IPS DF 6.9 (cell line): ENCODE results near the gene CAV3.
"Not testable (repeated sequence)": the region's sequence is repeated elsewhere in the genome, so short reads cannot be mapped to it uniquely, and the experiment has no call there.

ENCODE experiments used
- DNase-seq: peaks from one replicate; pipeline ENCODE4 v3.0.0-alpha.2; 2013; ENCODE audit warnings: low read depth, low spot score
- H3K27ac ChIP-seq: one replicate; pipeline ENCODE4 v1.5.1; 2013; ENCODE audit warnings: low read length, control low read depth
- H3K27me3 ChIP-seq: 2 replicates; pipeline ENCODE4 v1.6.1; 2013; ENCODE audit warnings: mild to moderate bottlenecking, low read length; ENCODE audit not compliant: control insufficient read depth, insufficient read depth
- H3K36me3 ChIP-seq: 2 replicates; pipeline ENCODE4 v1.6.1; 2013; ENCODE audit warnings: low read length; ENCODE audit not compliant: control insufficient read depth, insufficient read depth
- H3K4me1 ChIP-seq: 2 replicates; pipeline ENCODE4 v1.6.1; 2013; ENCODE audit warnings: low read length; ENCODE audit not compliant: control insufficient read depth, insufficient read depth
- H3K4me3 ChIP-seq: 2 replicates; pipeline ENCODE4 v1.5.1; 2013; ENCODE audit warnings: mild to moderate bottlenecking, low read length
- H3K9me3 ChIP-seq: 2 replicates; pipeline ENCODE4 v1.6.1; 2013; ENCODE audit warnings: low read length, inconsistent platforms; ENCODE audit not compliant: control insufficient read depth, insufficient read depth
- WGBS: extraction: QIAGEN DNeasy Blood & Tissue Kit; methylation state at CpG from one replicate; pipeline ENCODE4 v1.1.7; 2013; ENCODE audit warnings: mixed read lengths, missing lambda C conversion rate; ENCODE audit not compliant: insufficient read length, insufficient coverage; 5-methylcytosine and 5-hydroxymethylcytosine counted together

The CAV3 gene

DNA sequence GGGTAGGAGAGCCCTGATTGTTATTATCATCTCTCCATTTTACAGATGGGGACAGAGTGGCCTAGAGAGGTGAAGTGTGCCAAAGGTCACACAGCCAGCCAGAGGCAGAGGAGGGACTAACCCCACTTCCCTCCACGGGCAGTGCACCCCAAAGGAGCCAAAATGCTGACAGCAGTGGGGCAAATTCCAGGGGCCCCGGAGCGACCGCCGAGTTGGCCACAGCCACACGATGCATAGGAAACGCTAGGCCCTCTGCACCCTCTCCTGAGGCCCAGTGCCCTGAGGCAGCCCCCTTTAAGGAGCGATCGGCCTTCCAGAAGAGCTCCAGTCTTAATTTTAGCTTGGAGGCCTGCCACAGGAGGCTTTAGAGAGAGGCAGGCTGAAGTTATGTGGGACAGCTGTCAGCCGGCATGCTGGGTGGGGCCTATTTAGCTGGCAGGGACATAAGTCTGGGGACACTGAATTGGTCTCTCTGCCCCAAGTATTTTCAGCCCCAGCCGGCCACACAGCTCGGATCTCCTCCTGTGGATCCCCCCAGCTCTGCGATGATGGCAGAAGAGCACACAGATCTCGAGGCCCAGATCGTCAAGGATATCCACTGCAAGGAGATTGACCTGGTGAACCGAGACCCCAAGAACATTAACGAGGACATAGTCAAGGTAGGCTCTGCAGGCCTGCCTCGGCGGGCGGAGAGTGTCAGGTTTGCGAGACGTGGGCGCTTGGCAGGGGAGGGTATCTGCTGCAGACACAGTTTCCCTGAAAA lies at the start of gene CAV3:
Gene CAV3 (plus strand): TSS at position 471 of the 763 bp plus-strand sequence. CDS start 75 bp downstream, at position 546.
- H3K36me3 ChIP-seq = no peaks in the 10 kb centered on the region
- peaks cover 1% of the 10 kb centered on the region; the same call in 1 of the 2 replicates for H3K4me1 ChIP-seq
- H3K27me3 ChIP-seq = no peaks in the 10 kb centered on the region
- H3K27ac ChIP-seq = no peak within 1 kb of the TSS
- no peaks in the 10 kb centered on the region for H3K9me3 ChIP-seq
- WGBS = no CpG with 5 or more reads among the region's 23 CpGs
- DNase-seq = no peak
- no peak within 1 kb of the TSS for H3K4me3 ChIP-seq

DNA sequence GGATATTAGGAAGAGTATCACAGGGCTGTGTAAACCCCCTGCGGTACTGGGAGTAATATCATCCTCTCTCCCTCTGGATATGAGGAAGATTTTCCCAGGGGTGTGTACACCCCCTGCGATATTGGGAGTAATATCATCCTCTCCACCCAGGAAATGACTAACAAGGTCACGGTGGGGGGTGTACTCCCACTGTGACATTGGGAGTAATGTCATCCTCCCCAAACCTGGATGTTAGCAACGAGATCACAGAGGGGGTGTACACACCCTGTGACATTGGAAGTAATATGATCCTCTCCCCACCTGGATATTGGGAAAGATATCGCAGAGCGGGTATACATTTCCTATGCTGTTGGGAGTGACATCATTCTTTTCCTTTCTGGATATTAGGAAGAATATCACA lies 48.6 kb upstream of the CAV3 start:
- not testable (repeated sequence) for H3K27ac ChIP-seq, H3K27me3 ChIP-seq, H3K4me3 ChIP-seq, H3K36me3 ChIP-seq, H3K4me1 ChIP-seq, H3K9me3 ChIP-seq, DNase-seq
- WGBS = no CpG with 5 or more reads among the region's 6 CpGs

- H3K27ac ChIP-seq, H3K9me3 ChIP-seq, H3K36me3 ChIP-seq, DNase-seq, H3K4me3 ChIP-seq, H3K27me3 ChIP-seq, H3K4me1 ChIP-seq: not testable (repeated sequence)
- no CpG with 5 or more reads among the region's 9 CpGs for WGBS
These were observed 42.3 kb upstream of the CAV3 start for GRCh38 chr3:8691295-8691694.

DNA sequence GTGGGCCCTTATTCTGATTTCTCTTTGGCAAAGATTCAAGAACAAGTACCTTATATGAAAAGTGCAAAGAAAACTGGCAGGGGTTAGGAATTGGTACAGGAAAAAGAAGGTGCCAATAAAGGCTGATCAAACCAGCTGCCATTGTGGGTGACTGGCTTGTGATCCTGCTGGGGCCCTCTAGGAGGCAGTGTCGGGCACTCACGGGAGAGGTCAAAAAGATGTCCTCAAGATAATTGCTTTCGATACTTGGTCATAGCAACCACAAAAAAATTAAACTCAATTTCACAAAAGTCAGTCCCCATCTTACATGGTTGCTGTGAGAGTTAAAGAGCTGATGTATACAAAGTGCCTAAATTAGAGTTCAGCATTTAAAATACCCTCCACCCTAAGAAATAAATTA lies 31.0 kb upstream of the CAV3 start:
- Histone ChIP-seq H3K9me3 (no peaks in the 10 kb centered on the region), H3K4me1 (no peaks in the 10 kb centered on the region), H3K36me3 (no peaks in the 10 kb centered on the region), H3K4me3 (no peak overlapping the region), H3K27ac (no peak overlapping the region), H3K27me3 (no peaks in the 10 kb centered on the region; the same call in 1 of the 2 replicates)
- DNase-seq = no peak
- no CpG with 5 or more reads among the region's 3 CpGs for WGBS

DNA sequence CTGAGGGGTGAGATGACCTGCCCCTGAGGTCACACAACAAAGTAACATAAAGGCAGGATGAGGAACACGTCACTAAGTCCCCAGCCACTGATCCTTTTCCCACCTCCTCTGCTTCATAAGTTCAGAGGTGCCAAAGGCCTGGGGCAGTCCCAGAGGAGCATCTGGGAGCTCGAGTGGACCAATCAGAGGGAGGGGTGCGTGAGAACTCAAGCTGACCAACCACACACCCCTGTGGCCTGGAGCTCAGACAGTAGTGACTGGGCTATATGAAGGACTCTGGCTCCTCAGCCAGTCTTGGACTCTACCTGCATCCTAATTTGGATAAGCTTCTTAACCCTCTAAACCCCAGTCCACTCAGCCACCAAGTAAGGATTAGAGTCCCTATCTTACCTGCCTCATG lies 28.0 kb upstream of the CAV3 start:
- no peak for DNase-seq
- Histone ChIP-seq H3K4me1 (no peaks in the 10 kb centered on the region), H3K27me3 (peaks cover 11% of the 10 kb centered on the region; the same call in 1 of the 2 replicates), H3K27ac (no peak overlapping the region), H3K4me3 (no peak overlapping the region), H3K36me3 (no peaks in the 10 kb centered on the region), H3K9me3 (no peaks in the 10 kb centered on the region)
- WGBS = no CpG with 5 or more reads among the region's 3 CpGs

GRCh38 chr3:8709287-8709686 lies 24.3 kb upstream of the CAV3 start:
- Histone ChIP-seq H3K9me3 (no peaks in the 10 kb centered on the region), H3K36me3 (no peaks in the 10 kb centered on the region), H3K4me3 (no peak overlapping the region), H3K27ac (no peak overlapping the region), H3K27me3 (peaks cover 38% of the 10 kb centered on the region), H3K4me1 (no peaks in the 10 kb centered on the region)
- no peak for DNase-seq
- WGBS = no CpG with 5 or more reads among the region's 5 CpGs

DNA sequence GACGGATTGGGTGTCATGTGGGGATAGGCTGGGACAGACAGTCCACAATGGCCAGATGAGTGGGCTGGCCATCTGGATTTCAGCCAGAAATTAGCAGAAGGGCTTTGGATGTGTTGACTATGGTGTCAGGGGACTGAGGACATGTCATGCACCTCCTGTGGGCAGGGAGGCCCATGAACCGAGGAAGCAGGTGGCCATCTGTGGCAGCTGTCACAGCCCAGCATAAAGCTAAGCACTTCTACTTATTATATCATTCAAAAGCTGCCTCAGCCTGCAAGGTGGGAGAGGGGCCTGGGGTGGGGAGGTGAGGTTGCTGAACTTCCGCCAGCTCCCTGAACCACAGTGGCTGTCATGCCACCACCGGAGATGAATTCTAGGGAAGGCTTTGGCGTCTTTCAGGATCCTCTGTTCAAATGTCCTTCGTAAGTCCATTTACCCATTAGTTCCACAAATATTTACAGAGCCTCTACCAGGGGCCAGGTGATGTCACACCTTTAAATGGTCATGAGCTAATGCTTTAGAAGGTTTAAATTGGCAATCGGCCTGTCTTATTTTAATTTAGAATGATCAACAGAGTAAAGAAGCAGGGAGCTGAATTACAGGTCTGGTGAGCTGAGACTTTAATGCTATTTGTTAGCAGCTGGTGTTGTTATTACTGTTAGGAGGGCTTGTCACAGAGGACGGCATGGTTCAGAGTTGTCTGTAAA lies 23.6 kb upstream of the CAV3 start:
- H3K4me3 ChIP-seq = no peak overlapping the region
- WGBS = no CpG with 5 or more reads among the region's 8 CpGs
- no peak overlapping the region for H3K27ac ChIP-seq
- peaks cover 38% of the 10 kb centered on the region for H3K27me3 ChIP-seq
- no peaks in the 10 kb centered on the region for H3K4me1 ChIP-seq
- DNase-seq = no peak
- H3K9me3 ChIP-seq = no peaks in the 10 kb centered on the region
- no peaks in the 10 kb centered on the region for H3K36me3 ChIP-seq

DNA sequence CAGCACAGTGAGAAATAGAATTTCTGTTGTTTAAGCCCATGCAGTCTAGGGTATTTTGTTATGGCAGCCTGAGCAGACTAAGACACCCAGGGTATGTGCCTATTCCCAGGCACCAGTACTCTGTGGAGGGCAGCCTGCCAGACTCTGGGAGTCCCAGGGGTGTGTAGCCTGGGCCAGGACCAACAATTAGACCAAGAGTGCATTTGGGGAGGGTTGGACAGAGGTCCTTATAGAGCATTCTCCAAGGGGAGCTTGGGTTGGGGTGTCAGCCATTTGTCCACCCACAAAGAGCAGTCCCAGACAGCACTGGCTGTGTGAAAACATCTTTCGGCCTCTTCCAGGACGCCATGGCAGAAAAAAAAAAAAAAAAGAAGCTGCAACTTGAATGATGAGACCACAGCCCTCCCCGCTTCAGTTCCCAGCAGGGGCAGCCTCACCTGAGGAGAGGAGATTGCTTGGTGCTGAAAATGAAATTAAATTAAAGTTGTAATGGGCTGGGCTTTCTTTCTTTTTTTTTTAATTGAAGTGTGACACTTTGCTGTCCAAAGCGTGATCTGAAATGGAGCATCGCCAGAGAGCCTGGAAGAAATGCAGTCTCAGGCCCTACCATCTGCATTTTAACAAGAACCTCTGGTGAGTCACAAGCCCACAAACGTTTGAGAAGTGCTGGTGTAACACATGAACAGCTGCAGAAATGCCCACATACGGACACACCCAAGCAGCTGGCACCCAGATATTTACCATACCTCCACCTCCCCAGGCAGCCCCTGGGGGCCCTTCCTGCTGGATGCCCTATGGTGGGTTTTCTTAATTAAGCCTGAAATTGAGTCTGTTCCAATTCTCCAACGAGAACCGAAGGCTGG lies 21.3 kb upstream of the CAV3 start:
- no peaks in the 10 kb centered on the region for H3K4me1 ChIP-seq
- H3K36me3 ChIP-seq = no peaks in the 10 kb centered on the region
- no peak overlapping the region for H3K27ac ChIP-seq
- H3K27me3 ChIP-seq = peaks cover 48% of the 10 kb centered on the region
- no peak overlapping the region for H3K4me3 ChIP-seq
- DNase-seq = no peak
- WGBS = no CpG with 5 or more reads among the region's 9 CpGs
- no peaks in the 10 kb centered on the region for H3K9me3 ChIP-seq

DNA sequence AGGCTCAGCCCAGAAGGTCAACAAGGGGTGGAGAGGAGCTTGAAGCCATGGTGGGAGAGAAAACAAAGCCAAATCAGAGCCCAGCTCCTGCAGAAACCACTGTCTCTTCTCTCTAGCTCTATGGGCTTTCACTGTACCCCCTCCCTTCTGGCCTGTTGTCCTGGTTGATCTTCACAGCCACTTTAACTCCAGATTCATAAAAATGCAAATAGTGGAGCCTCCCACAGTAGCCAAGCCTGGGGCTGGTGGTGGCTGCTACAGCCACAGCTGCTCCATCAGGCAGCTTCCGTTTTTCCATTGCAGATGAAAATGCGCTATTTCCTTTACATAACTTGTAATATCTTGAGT lies 20.7 kb upstream of the CAV3 start:
- Histone ChIP-seq H3K27ac (no peak overlapping the region), H3K27me3 (peaks cover 48% of the 10 kb centered on the region), H3K4me3 (no peak overlapping the region), H3K4me1 (no peaks in the 10 kb centered on the region), H3K9me3 (no peaks in the 10 kb centered on the region), H3K36me3 (no peaks in the 10 kb centered on the region)
- WGBS = no CpG with 5 or more reads among the region's 2 CpGs
- DNase-seq = no peak

DNA sequence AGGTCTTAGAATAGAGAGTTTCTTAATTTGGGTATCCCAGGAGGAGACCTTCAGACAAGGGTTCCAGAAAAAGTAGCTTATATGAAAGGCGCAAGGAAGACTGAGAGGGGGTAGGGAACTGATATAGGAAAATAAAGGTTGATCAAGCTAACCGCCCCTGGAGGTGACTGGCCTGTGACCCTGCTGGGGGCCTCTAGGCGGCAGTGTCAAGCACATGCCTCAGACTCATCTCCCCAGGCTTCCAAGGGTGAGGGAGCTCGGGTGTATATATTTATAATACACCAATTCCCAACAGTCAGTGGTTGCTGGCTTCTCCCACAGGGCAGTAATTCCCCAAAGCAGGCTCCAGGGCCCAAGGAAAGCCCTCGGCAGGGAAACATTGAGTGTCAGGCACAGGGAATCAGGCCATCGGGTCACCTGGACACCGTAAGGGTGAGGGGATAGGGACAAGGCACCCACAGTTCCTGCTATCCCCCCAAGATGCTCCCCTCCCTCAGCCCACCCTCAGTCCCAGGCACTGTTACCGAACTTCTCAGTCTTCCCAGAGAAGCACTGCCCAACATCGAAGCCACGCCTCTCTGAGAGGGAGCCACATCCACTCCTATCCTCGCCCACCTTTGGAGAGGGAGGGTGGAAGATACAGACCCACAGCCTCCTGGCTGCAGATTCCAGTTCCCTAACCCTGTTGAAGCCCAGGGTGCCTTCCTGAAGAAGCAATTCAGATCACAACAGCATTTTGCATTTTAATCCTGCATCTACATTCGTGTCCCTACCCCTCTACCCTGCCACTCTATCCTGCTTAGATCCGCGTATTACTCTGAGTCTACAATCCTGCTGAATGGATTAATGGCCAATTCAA lies 19.5 kb upstream of the CAV3 start:
- no peaks in the 10 kb centered on the region for H3K4me1 ChIP-seq
- H3K27me3 ChIP-seq = peaks cover 48% of the 10 kb centered on the region
- no peaks in the 10 kb centered on the region for H3K36me3 ChIP-seq
- WGBS = no CpG with 5 or more reads among the region's 14 CpGs
- H3K4me3 ChIP-seq = no peak overlapping the region
- peak; percentile 41 for DNase-seq
- H3K27ac ChIP-seq = no peak overlapping the region
- H3K9me3 ChIP-seq = no peaks in the 10 kb centered on the region
